H1 (cell line): Measurements from ENCODE around the gene MPPED1. TPM values are rescaled to one million over a fixed set of nuclear protein-coding genes. Genes with fewer than 3 reads are reported as not detected.

Experiments
- CHD1 ChIP-seq: IDR thresholded peaks from 2 replicates; pipeline ENCODE4 v1.6.1; 2012; ENCODE audit warnings: low read depth, low read length, improper control_type of control experiment
- CHD2 ChIP-seq: IDR thresholded peaks from 2 replicates; pipeline ENCODE4 v1.6.1; 2012; ENCODE audit warnings: low read length, improper control_type of control experiment
- EP300 ChIP-seq, 2 experiments: IDR thresholded peaks; 1 replicate in 1 of 2; 2 replicates in 1 of 2; pipeline ENCODE4 v1.6.1; 2011 to 2012; ENCODE audit warnings: low read depth in 2 of 2, low read length in 2 of 2, mild to moderate bottlenecking in 2 of 2, borderline replicate concordance in 1 of 2, inconsistent platforms in 1 of 2, moderate library complexity in 1 of 2
- KDM4A ChIP-seq: IDR thresholded peaks from one replicate; pipeline ENCODE4 v1.7.1; 2012; ENCODE audit warnings: low read depth, mild to moderate bottlenecking, moderate library complexity, low read length, inconsistent platforms; ENCODE audit not compliant: severe bottlenecking
- TEAD4 ChIP-seq: IDR thresholded peaks from 2 replicates; pipeline ENCODE4 v1.6.1; 2012; ENCODE audit warnings: low read depth, low read length, inconsistent platforms, mixed read lengths
- polyA plus RNA-seq, 7 experiments: library from polyadenylated mRNA; depleted of rRNA in 3 of 7; stranded (reverse) in 5 of 7; unstranded in 2 of 7; fragments of >200 nt in 5 of 7; fragments of 200-250 nt in 2 of 7; gene quantifications; 1 replicate in 5 of 7; 2 replicates in 1 of 7; 4 replicates in 1 of 7; pipeline versions ENCODE4 v1.2.1 to v1.2.3, GENCODE V29; 2011 to 2013; ENCODE audit warnings: missing spikeins in 2 of 7, mixed read lengths in 2 of 7
- total RNA-seq: library from RNA; stranded (reverse); fragmentation: NEBNext Ultra II Directional; extraction: Animal tissue kit (Norgen Biotek cat#: 25700); gene quantifications from 2 replicates; pipeline ENCODE4 v1.2.1, GENCODE V29; 2021

Gene MPPED1
- total and polyA plus RNA-seq, 2 of the 8 experiments (the other 6 are each of a cell fraction or from before 2014, with no cell fraction given), result 0.29 to 0.37 TPM

GRCh38 chr22:43424201-43424600, 12.4 kb downstream of the MPPED1 start (continued):
- no peak for TF ChIP-seq KDM4A
- TF ChIP-seq EP300 (IDR thresholded peaks at IDR 0.05; ENCODE audit: borderline replicate concordance in 1 of 2, low read depth in 2 of 2, low read length in 2 of 2), result no peak
- TF ChIP-seq CHD2, result no peak
- TF ChIP-seq CHD1, result no peak
- no peak for TF ChIP-seq TEAD4
